Neural cell (in vitro differentiated cells): Measurements from ENCODE around the gene MCC. TPM values are rescaled to one million over a fixed set of nuclear protein-coding genes. Genes with fewer than 3 reads are reported as not detected.

Experiments used
- H2AFZ ChIP-seq: fragments of 200-600, 300-800 bp; sonication (generic), shearing (Covaris generic); 2 replicates; pipeline ENCODE4 v1.6.0; 2014; ENCODE audit warnings: low read depth, mild to moderate bottlenecking, antibody characterized with exemption, low read length, moderate library complexity
- H3F3A ChIP-seq: fragments of 200-600 bp; shearing (Covaris generic); 2 replicates; pipeline ENCODE4 v1.6.1; 2016; ENCODE audit warnings: mild to moderate bottlenecking, moderate library complexity, mixed read lengths, antibody characterized with exemption, low read length; ENCODE audit not compliant: insufficient read depth, poor library complexity, severe bottlenecking
- H3K27ac ChIP-seq: fragments of 200-600, 300-800 bp; sonication (generic), shearing (Covaris generic); 2 replicates; pipeline ENCODE4 v1.5.1; 2014; ENCODE audit warnings: mild to moderate bottlenecking, low read length, moderate library complexity
- H3K27me3 ChIP-seq: fragments of 300-800, 200-600 bp; sonication (generic), shearing (Covaris generic); 2 replicates; pipeline ENCODE4 v1.6.0; 2014; ENCODE audit warnings: mild to moderate bottlenecking, low read depth, low read length, moderate library complexity; ENCODE audit not compliant: insufficient read depth
- H3K36me3 ChIP-seq: fragments of 300-800, 200-600 bp; sonication (generic), shearing (Covaris generic); 2 replicates; pipeline ENCODE4 v1.5.1; 2014; ENCODE audit warnings: mild to moderate bottlenecking, antibody characterized with exemption, low read length, moderate library complexity; ENCODE audit not compliant: insufficient read depth
- H3K4me2 ChIP-seq: fragments of 300-800, 200-600 bp; sonication (generic), shearing (Covaris generic); 2 replicates; pipeline ENCODE4 v1.6.0; 2014; ENCODE audit warnings: mild to moderate bottlenecking, low read length
- H3K4me3 ChIP-seq: fragments of 300-800, 200-600 bp; sonication (generic), shearing (Covaris generic); 2 replicates; pipeline ENCODE4 v1.5.1; 2014; ENCODE audit warnings: mild to moderate bottlenecking, low read length, moderate library complexity
- H3K79me2 ChIP-seq: fragments of 200-600 bp; shearing (Covaris generic); replicated peaks from 2 replicates; pipeline ENCODE4 v1.6.0; 2014; ENCODE audit warnings: mild to moderate bottlenecking, low read length, moderate library complexity; ENCODE audit not compliant: insufficient read depth
- H3K9ac ChIP-seq: fragments of 300-800, 200-600 bp; sonication (generic), shearing (Covaris generic); 2 replicates; pipeline ENCODE4 v1.6.1; 2016; ENCODE audit warnings: mild to moderate bottlenecking, low read length, mixed read lengths
- H3K9me2 ChIP-seq: fragments of 200-600 bp; shearing (Covaris generic); 2 replicates; pipeline ENCODE4 v1.6.1; 2016; ENCODE audit warnings: mild to moderate bottlenecking, low read length, mixed read lengths; ENCODE audit not compliant: insufficient read depth
- H3K9me3 ChIP-seq: fragments of 200-600, 300-800 bp; sonication (generic), shearing (Covaris generic); 2 replicates; pipeline ENCODE4 v1.6.1; 2016; ENCODE audit warnings: mild to moderate bottlenecking, mixed run types, low read length, moderate library complexity, mixed read lengths
- H4K20me1 ChIP-seq: fragments of 200-600 bp; shearing (Covaris generic); 2 replicates; pipeline ENCODE4 v1.6.1; 2016; ENCODE audit warnings: mild to moderate bottlenecking, mixed run types; ENCODE audit not compliant: insufficient read depth
- EP300 ChIP-seq: fragments of 450-650 bp; conservative IDR thresholded peaks from 2 replicates; pipeline ENCODE4 v1.6.1; 2014; ENCODE audit warnings: antibody characterized with exemption, mild to moderate bottlenecking, moderate library complexity; ENCODE audit not compliant: poor library complexity, severe bottlenecking
- EZH2 ChIP-seq: fragments of 200-600, 300-800 bp; shearing (Covaris generic), sonication (generic); IDR thresholded peaks from 2 replicates; pipeline ENCODE4 v1.6.1; 2014; ENCODE audit warnings: antibody characterized with exemption, low read length, borderline replicate concordance, mild to moderate bottlenecking; ENCODE audit not compliant: insufficient read depth, poor library complexity, severe bottlenecking
- MXI1 ChIP-seq: fragments of 450-650 bp; conservative IDR thresholded peaks from 2 replicates; pipeline ENCODE4 v1.6.1; 2014; ENCODE audit warnings: antibody characterized with exemption, mild to moderate bottlenecking; ENCODE audit not compliant: poor library complexity, severe bottlenecking
- POLR2AphosphoS5 ChIP-seq: IDR thresholded peaks from 2 replicates; pipeline ENCODE4 v1.6.1; 2012
- RAD21 ChIP-seq: fragments of 450-650 bp; conservative IDR thresholded peaks from 2 replicates; pipeline ENCODE4 v1.6.1; 2014; ENCODE audit warnings: antibody characterized with exemption, mild to moderate bottlenecking, moderate library complexity
- SMC3 ChIP-seq: fragments of 450-650 bp; conservative IDR thresholded peaks from 2 replicates; pipeline ENCODE4 v1.6.1; 2014; ENCODE audit warnings: antibody characterized with exemption, mild to moderate bottlenecking, moderate library complexity; ENCODE audit not compliant: poor library complexity
- TAF1 ChIP-seq: IDR thresholded peaks from 2 replicates; pipeline ENCODE4 v1.6.1; 2012; ENCODE audit warnings: low read depth
- polyA plus RNA-seq: library from polyadenylated mRNA; depleted of rRNA; stranded (reverse); fragments of >200 nt; gene quantifications from 2 replicates; pipeline ENCODE4 v1.2.3, GENCODE V29; 2014
- TF ChIP-seq, protein P1 (sequence below): fragments of 450-650 bp; IDR thresholded peaks from 2 replicates; pipeline ENCODE4 v1.5.1; 2014; ENCODE audit warnings: antibody characterized with exemption, mild to moderate bottlenecking, moderate library complexity; ENCODE audit not compliant: poor library complexity, severe bottlenecking
- TF ChIP-seq, protein P2 (sequence below): IDR thresholded peaks from 2 replicates; pipeline ENCODE4 v1.6.1; 2012; ENCODE audit warnings: borderline replicate concordance

Gene MCC
- polyA plus RNA-seq, 1 donor from 2014 or later, result 2.2 TPM

DNA sequence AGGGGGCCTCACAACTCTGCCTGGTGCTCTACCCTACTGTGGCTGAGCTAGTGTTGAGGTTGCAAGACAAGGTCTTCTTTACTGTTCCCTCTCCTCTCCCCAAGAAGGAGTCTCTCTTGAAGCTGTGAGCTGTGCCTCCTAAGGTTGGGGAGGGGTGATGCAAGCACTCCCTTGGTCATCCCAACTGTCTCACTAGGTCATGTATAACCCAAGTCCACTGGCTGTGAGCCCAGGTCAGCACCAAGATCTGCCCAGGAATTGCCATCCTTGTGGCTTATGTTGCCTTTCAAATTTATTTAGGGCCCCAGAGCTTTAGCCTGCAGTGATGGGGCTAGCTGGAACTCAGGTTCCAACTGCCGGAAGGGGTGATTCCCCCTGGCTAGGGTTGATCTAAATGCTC lies 14.9 kb upstream of the MCC start:
- Histone ChIP-seq H3K36me3 (no peaks in the 10 kb centered on the region), H3K4me3 (no peak overlapping the region), H3F3A (no peaks in the 10 kb centered on the region), H3K4me2 (no peak overlapping the region), H3K27me3 (no peaks in the 10 kb centered on the region), H3K9ac (no peak overlapping the region), H3K9me2 (no peaks in the 10 kb centered on the region), H3K9me3 (no peaks in the 10 kb centered on the region), H3K27ac (no peak overlapping the region), H4K20me1 (no peaks in the 10 kb centered on the region), H3K79me2 (no peaks in the 10 kb centered on the region), H2AFZ (no peak overlapping the region)
- TF ChIP-seq, protein P1, sequence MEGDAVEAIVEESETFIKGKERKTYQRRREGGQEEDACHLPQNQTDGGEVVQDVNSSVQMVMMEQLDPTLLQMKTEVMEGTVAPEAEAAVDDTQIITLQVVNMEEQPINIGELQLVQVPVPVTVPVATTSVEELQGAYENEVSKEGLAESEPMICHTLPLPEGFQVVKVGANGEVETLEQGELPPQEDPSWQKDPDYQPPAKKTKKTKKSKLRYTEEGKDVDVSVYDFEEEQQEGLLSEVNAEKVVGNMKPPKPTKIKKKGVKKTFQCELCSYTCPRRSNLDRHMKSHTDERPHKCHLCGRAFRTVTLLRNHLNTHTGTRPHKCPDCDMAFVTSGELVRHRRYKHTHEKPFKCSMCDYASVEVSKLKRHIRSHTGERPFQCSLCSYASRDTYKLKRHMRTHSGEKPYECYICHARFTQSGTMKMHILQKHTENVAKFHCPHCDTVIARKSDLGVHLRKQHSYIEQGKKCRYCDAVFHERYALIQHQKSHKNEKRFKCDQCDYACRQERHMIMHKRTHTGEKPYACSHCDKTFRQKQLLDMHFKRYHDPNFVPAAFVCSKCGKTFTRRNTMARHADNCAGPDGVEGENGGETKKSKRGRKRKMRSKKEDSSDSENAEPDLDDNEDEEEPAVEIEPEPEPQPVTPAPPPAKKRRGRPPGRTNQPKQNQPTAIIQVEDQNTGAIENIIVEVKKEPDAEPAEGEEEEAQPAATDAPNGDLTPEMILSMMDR, result no peak
- no peak for TF ChIP-seq TAF1
- TF ChIP-seq RAD21, result no peak

DNA sequence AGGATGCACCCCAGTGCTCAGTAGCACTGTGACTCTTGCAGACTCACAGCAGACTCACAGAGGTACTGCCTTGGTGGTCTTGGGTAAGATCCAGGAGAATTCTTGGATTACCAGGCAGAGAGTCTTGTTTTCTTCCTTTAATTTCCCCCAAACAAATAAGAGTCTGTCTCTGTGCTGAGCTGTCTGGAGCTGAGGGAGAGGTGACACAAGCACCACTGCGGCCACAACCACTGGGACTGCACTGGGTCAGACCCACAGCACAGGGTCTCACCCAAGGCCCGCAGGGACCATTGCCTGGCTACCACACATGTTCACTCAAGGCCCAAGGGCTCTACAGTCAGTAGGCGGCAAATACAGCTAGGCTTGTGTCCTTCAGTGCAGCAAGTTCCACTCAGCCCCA lies 13.8 kb upstream of the MCC start:
- H3K36me3 ChIP-seq, result no peaks in the 10 kb centered on the region
- H3K9me2 ChIP-seq, result no peaks in the 10 kb centered on the region
- H3K79me2 ChIP-seq, result no peaks in the 10 kb centered on the region
- no peak overlapping the region for H3K4me2 ChIP-seq
- no peak overlapping the region for H3K27ac ChIP-seq
- TF ChIP-seq SMC3 (no peak), TAF1 (no peak), RAD21 (no peak), POLR2AphosphoS5 (no peak), EZH2 (no peak), MXI1 (no peak), EP300 (no peak)
- TF ChIP-seq, protein P1, result no peak
- TF ChIP-seq, protein P2, sequence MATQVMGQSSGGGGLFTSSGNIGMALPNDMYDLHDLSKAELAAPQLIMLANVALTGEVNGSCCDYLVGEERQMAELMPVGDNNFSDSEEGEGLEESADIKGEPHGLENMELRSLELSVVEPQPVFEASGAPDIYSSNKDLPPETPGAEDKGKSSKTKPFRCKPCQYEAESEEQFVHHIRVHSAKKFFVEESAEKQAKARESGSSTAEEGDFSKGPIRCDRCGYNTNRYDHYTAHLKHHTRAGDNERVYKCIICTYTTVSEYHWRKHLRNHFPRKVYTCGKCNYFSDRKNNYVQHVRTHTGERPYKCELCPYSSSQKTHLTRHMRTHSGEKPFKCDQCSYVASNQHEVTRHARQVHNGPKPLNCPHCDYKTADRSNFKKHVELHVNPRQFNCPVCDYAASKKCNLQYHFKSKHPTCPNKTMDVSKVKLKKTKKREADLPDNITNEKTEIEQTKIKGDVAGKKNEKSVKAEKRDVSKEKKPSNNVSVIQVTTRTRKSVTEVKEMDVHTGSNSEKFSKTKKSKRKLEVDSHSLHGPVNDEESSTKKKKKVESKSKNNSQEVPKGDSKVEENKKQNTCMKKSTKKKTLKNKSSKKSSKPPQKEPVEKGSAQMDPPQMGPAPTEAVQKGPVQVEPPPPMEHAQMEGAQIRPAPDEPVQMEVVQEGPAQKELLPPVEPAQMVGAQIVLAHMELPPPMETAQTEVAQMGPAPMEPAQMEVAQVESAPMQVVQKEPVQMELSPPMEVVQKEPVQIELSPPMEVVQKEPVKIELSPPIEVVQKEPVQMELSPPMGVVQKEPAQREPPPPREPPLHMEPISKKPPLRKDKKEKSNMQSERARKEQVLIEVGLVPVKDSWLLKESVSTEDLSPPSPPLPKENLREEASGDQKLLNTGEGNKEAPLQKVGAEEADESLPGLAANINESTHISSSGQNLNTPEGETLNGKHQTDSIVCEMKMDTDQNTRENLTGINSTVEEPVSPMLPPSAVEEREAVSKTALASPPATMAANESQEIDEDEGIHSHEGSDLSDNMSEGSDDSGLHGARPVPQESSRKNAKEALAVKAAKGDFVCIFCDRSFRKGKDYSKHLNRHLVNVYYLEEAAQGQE, result no peak
- no peak overlapping the region for H3K4me3 ChIP-seq
- H3F3A ChIP-seq, result no peaks in the 10 kb centered on the region
- no peaks in the 10 kb centered on the region for H3K9me3 ChIP-seq
- H4K20me1 ChIP-seq, result no peaks in the 10 kb centered on the region
- H3K27me3 ChIP-seq, result no peaks in the 10 kb centered on the region
- H2AFZ ChIP-seq, result no peak overlapping the region
- H3K9ac ChIP-seq, result no peak overlapping the region
